ENCODE data around the gene SMC1A.
"Not testable (repeated sequence)": the region's sequence is repeated elsewhere in the genome, so short reads cannot be mapped to it uniquely, and the experiment has no call there.

SMC1A gene

GRCh38 chrX:53374923-53375322 lies 47.5 kb downstream of the SMC1A start:
- no peak overlapping the region for H3K9ac ChIP-seq (ENCODE audit: low read depth, low read length)
- no peak overlapping the region for H3K4me2 ChIP-seq (ENCODE audit: low read length)
- H3K27me3 ChIP-seq (ENCODE audit: control insufficient read depth, insufficient read depth, low read length) = no peaks in the 10 kb centered on the region
- H3K4me1 ChIP-seq (ENCODE audit: control insufficient read depth, insufficient read depth, low read length) = no peaks in the 10 kb centered on the region
- peaks cover 18% of the 10 kb centered on the region for H3K36me3 ChIP-seq (ENCODE audit: insufficient read depth, low read length)
- H3K9me3 ChIP-seq (replicated peaks; ENCODE audit: low read length) = no peaks in the 10 kb centered on the region
- no peak overlapping the region for H3K4me3 ChIP-seq (ENCODE audit: low read length)

GRCh38 chrX:53374222-53374820 lies 48.1 kb downstream of the SMC1A start:
- no peaks in the 10 kb centered on the region for H3K27me3 ChIP-seq (ENCODE audit: control insufficient read depth, insufficient read depth, low read length)
- H3K4me3 ChIP-seq (ENCODE audit: low read length) = no peak overlapping the region
- no peak overlapping the region for H3K9ac ChIP-seq (ENCODE audit: low read depth, low read length)
- H3K36me3 ChIP-seq (ENCODE audit: insufficient read depth, low read length) = peaks cover 12% of the 10 kb centered on the region
- H3K4me2 ChIP-seq (ENCODE audit: low read length) = no peak overlapping the region
- H3K4me1 ChIP-seq (ENCODE audit: control insufficient read depth, insufficient read depth, low read length) = no peaks in the 10 kb centered on the region
- H3K9me3 ChIP-seq (replicated peaks; ENCODE audit: low read length) = no peaks in the 10 kb centered on the region

GRCh38 chrX:53373307-53373706 lies 49.1 kb downstream of the SMC1A start:
- Histone ChIP-seq H3K36me3 (ENCODE audit: insufficient read depth, low read length) (peaks cover 2% of the 10 kb centered on the region), H3K27me3 (ENCODE audit: control insufficient read depth, insufficient read depth, low read length) (no peaks in the 10 kb centered on the region), H3K4me3 (ENCODE audit: low read length) (no peak overlapping the region), H3K9me3 (replicated peaks; ENCODE audit: low read length) (no peaks in the 10 kb centered on the region), H3K9ac (ENCODE audit: low read depth, low read length) (no peak overlapping the region), H3K4me2 (ENCODE audit: low read length) (no peak overlapping the region), H3K4me1 (ENCODE audit: control insufficient read depth, insufficient read depth, low read length) (no peaks in the 10 kb centered on the region)

GRCh38 chrX:53366454-53366853 lies 56.0 kb downstream of the SMC1A start:
- not testable (repeated sequence) for H3K4me2 ChIP-seq (ENCODE audit: low read length); H3K36me3 ChIP-seq (ENCODE audit: insufficient read depth, low read length); H3K9me3 ChIP-seq (replicated peaks; ENCODE audit: low read length); H3K4me3 ChIP-seq (ENCODE audit: low read length); H3K9ac ChIP-seq (ENCODE audit: low read depth, low read length); H3K27me3 ChIP-seq (ENCODE audit: control insufficient read depth, insufficient read depth, low read length); H3K4me1 ChIP-seq (ENCODE audit: control insufficient read depth, insufficient read depth, low read length)

GRCh38 chrX:53362449-53362848 lies 60.0 kb downstream of the SMC1A start:
- Histone ChIP-seq H3K36me3 (ENCODE audit: insufficient read depth, low read length) (no peaks in the 10 kb centered on the region), H3K27me3 (ENCODE audit: control insufficient read depth, insufficient read depth, low read length) (peaks cover 9% of the 10 kb centered on the region), H3K4me3 (ENCODE audit: low read length) (no peak overlapping the region), H3K4me1 (ENCODE audit: control insufficient read depth, insufficient read depth, low read length) (no peaks in the 10 kb centered on the region), H3K4me2 (ENCODE audit: low read length) (no peak overlapping the region), H3K9ac (ENCODE audit: low read depth, low read length) (no peak overlapping the region), H3K9me3 (replicated peaks; ENCODE audit: low read length) (no peaks in the 10 kb centered on the region)

GRCh38 chrX:53357799-53358530 lies 64.5 kb downstream of the SMC1A start:
- Histone ChIP-seq H3K9ac (ENCODE audit: low read depth, low read length) (no peak overlapping the region), H3K36me3 (ENCODE audit: insufficient read depth, low read length) (no peaks in the 10 kb centered on the region), H3K9me3 (replicated peaks; ENCODE audit: low read length) (no peaks in the 10 kb centered on the region), H3K27me3 (ENCODE audit: control insufficient read depth, insufficient read depth, low read length) (peaks cover 19% of the 10 kb centered on the region), H3K4me2 (ENCODE audit: low read length) (no peak overlapping the region), H3K4me3 (ENCODE audit: low read length) (no peak overlapping the region), H3K4me1 (ENCODE audit: control insufficient read depth, insufficient read depth, low read length) (no peaks in the 10 kb centered on the region)

- H3K4me3 ChIP-seq (ENCODE audit: low read length) = no peak overlapping the region
- no peak overlapping the region for H3K9ac ChIP-seq (ENCODE audit: low read depth, low read length)
- no peaks in the 10 kb centered on the region for H3K36me3 ChIP-seq (ENCODE audit: insufficient read depth, low read length)
- peaks cover 19% of the 10 kb centered on the region for H3K27me3 ChIP-seq (ENCODE audit: control insufficient read depth, insufficient read depth, low read length)
- H3K4me2 ChIP-seq (ENCODE audit: low read length) = no peak overlapping the region
- no peaks in the 10 kb centered on the region for H3K4me1 ChIP-seq (ENCODE audit: control insufficient read depth, insufficient read depth, low read length)
- no peaks in the 10 kb centered on the region for H3K9me3 ChIP-seq (replicated peaks; ENCODE audit: low read length)
These were observed 66.3 kb downstream of the SMC1A start for GRCh38 chrX:53356186-53356585.

- H3K36me3 ChIP-seq (ENCODE audit: insufficient read depth, low read length) = no peaks in the 10 kb centered on the region
- H3K4me3 ChIP-seq (ENCODE audit: low read length) = no peak overlapping the region
- peaks cover 17% of the 10 kb centered on the region for H3K27me3 ChIP-seq (ENCODE audit: control insufficient read depth, insufficient read depth, low read length)
- no peaks in the 10 kb centered on the region for H3K9me3 ChIP-seq (replicated peaks; ENCODE audit: low read length)
- no peaks in the 10 kb centered on the region for H3K4me1 ChIP-seq (ENCODE audit: control insufficient read depth, insufficient read depth, low read length)
- no peak overlapping the region for H3K9ac ChIP-seq (ENCODE audit: low read depth, low read length)
- no peak overlapping the region for H3K4me2 ChIP-seq (ENCODE audit: low read length)
These were observed 67.8 kb downstream of the SMC1A start for GRCh38 chrX:53354669-53355068.

- Histone ChIP-seq H3K9ac (ENCODE audit: low read depth, low read length) (no peak overlapping the region), H3K36me3 (ENCODE audit: insufficient read depth, low read length) (no peaks in the 10 kb centered on the region), H3K27me3 (ENCODE audit: control insufficient read depth, insufficient read depth, low read length) (peaks cover 14% of the 10 kb centered on the region), H3K4me3 (ENCODE audit: low read length) (no peak overlapping the region), H3K4me1 (ENCODE audit: control insufficient read depth, insufficient read depth, low read length) (no peaks in the 10 kb centered on the region), H3K4me2 (ENCODE audit: low read length) (no peak overlapping the region), H3K9me3 (replicated peaks; ENCODE audit: low read length) (no peaks in the 10 kb centered on the region)
These were observed 74.5 kb downstream of the SMC1A start for GRCh38 chrX:53347948-53348347.

GRCh38 chrX:53340852-53341645 lies 81.4 kb downstream of the SMC1A start:
- Histone ChIP-seq H3K9ac (ENCODE audit: low read depth, low read length) (no peak overlapping the region), H3K4me3 (ENCODE audit: low read length) (no peak overlapping the region), H3K9me3 (replicated peaks; ENCODE audit: low read length) (no peaks in the 10 kb centered on the region), H3K4me1 (ENCODE audit: control insufficient read depth, insufficient read depth, low read length) (no peaks in the 10 kb centered on the region), H3K27me3 (ENCODE audit: control insufficient read depth, insufficient read depth, low read length) (peaks cover 27% of the 10 kb centered on the region), H3K36me3 (ENCODE audit: insufficient read depth, low read length) (no peaks in the 10 kb centered on the region), H3K4me2 (ENCODE audit: low read length) (no peak overlapping the region)

- H3K4me2 ChIP-seq (ENCODE audit: low read length) = no peak overlapping the region
- H3K9ac ChIP-seq (ENCODE audit: low read depth, low read length) = no peak overlapping the region
- no peaks in the 10 kb centered on the region for H3K36me3 ChIP-seq (ENCODE audit: insufficient read depth, low read length)
- H3K27me3 ChIP-seq (ENCODE audit: control insufficient read depth, insufficient read depth, low read length) = peaks cover 55% of the 10 kb centered on the region
- H3K4me1 ChIP-seq (ENCODE audit: control insufficient read depth, insufficient read depth, low read length) = no peaks in the 10 kb centered on the region
- H3K4me3 ChIP-seq (ENCODE audit: low read length) = no peak overlapping the region
- H3K9me3 ChIP-seq (replicated peaks; ENCODE audit: low read length) = no peaks in the 10 kb centered on the region
These were observed 85.4 kb downstream of the SMC1A start for GRCh38 chrX:53337101-53337500.
